GM12875 (cell line): ENCODE data around the gene COL5A1.

Experiments
- H3K4me3 ChIP-seq: one replicate; pipeline ENCODE4 v1.5.1; 2011; ENCODE audit warnings: low read depth, low read length, control low read depth
- CTCF ChIP-seq: IDR thresholded peaks from 2 replicates; pipeline ENCODE4 v1.5.1; 2011; ENCODE audit warnings: low read depth, mild to moderate bottlenecking, control low read depth, inconsistent platforms, low read length, moderate library complexity, borderline replicate concordance; ENCODE audit not compliant: insufficient read depth

Gene COL5A1

GRCh38 chr9:134760750-134761420 lies 119.3 kb downstream of the COL5A1 start:
- H3K4me3 ChIP-seq: no peak overlapping the region
- TF ChIP-seq CTCF: no peak

- TF ChIP-seq CTCF: no peak
- no peak overlapping the region for H3K4me3 ChIP-seq
Observed at GRCh38 chr9:134764473-134765269, 123.1 kb downstream of the COL5A1 start.

- no peak for TF ChIP-seq CTCF
- no peak overlapping the region for H3K4me3 ChIP-seq
Observed at GRCh38 chr9:134765785-134766184, 124.2 kb downstream of the COL5A1 start.

GRCh38 chr9:134766587-134766986 lies 125.0 kb downstream of the COL5A1 start:
- no peak for TF ChIP-seq CTCF
- H3K4me3 ChIP-seq: no peak overlapping the region

GRCh38 chr9:134768332-134768708 lies 126.7 kb downstream of the COL5A1 start:
- H3K4me3 ChIP-seq: no peak overlapping the region
- TF ChIP-seq CTCF: no peak

- TF ChIP-seq CTCF: no peak
Observed at GRCh38 chr9:134768709-134769351, 127.2 kb downstream of the COL5A1 start.

More at GRCh38 chr9:134768709-134769351, 127.2 kb downstream of the COL5A1 start:
- no peak overlapping the region for H3K4me3 ChIP-seq
